ENCODE data around the gene BICD2. TPM values are rescaled to one million over a fixed set of nuclear protein-coding genes. Genes with fewer than 3 reads are reported as not detected.

BICD2 gene
- total and polyA plus RNA-seq, 2 of the 13 experiments (the other 11 are each of a cell fraction or from before 2014, with no cell fraction given), result 5.1 to 17.4 TPM

GRCh38 chr9:92664394-92665152 is 100.1 kb downstream of the BICD2 start:
- BruUV-seq (replicated peaks), result no TSS peak
- H3K4me2 ChIP-seq (ENCODE audit: low read depth, low read length), result no peak overlapping the region
- CTCF ChIA-PET (ENCODE audit: low intra/inter-chr PET ratio, low total read pairs), result no interaction called here
- WGBS (ENCODE audit: low lambda C conversion rate), result 90% methylated on average over 9 of the region's 13 CpGs
- no peak overlapping the region for H3K9ac ChIP-seq (ENCODE audit: insufficient read depth, low read depth, low read length)
- peaks cover 4% of the 10 kb centered on the region; the same call in 1 of the 2 replicates for H4K20me1 ChIP-seq (ENCODE audit: insufficient read depth, low read length)
- ATAC-seq (no peak), FAIRE-seq (no peak), DNase-seq (ENCODE audit: low spot score) (no peak)
- H3K4me1 ChIP-seq (ENCODE audit: insufficient read depth, low read length), result peaks cover 34% of the 10 kb centered on the region
- peaks cover 55% of the 10 kb centered on the region for H3K79me2 ChIP-seq (ENCODE audit: insufficient read depth, low read length)
- in situ Hi-C loops (cut with HindIII; ENCODE audit: extremely low pct_ligation_motif_present, low pct_unique_long_range_greater_than_20kb) (no loop called here), intact Hi-C loops (cut with micrococcal nuclease; ENCODE audit: unreplicated experiment) (no loop called here)
- H3K27me3 ChIP-seq (ENCODE audit: control insufficient read depth in 1 of 2, insufficient read depth in 2 of 2, low read length in 2 of 2), result no peaks in the 10 kb centered on the region
- TF ChIP-seq ZNF207 (IDR thresholded peaks at IDR 0.05; ENCODE audit: borderline replicate concordance) (no peak), ZNF883 (CRISPR knock-in tag; IDR thresholded peaks at IDR 0.05; ENCODE audit: not compliant biosample characterization) (no peak), MIER3 (CRISPR knock-in tag; IDR thresholded peaks at IDR 0.05; ENCODE audit: borderline replicate concordance) (no peak), ZSCAN5A (CRISPR knock-in tag; IDR thresholded peaks at IDR 0.05; ENCODE audit: borderline replicate concordance) (no peak), ZNF264 (CRISPR knock-in tag; IDR thresholded peaks at IDR 0.05) (no peak), CBX1 (IDR thresholded peaks at IDR 0.05; ENCODE audit: low read depth) (no peak), ZFX (CRISPR knock-in tag; IDR thresholded peaks at IDR 0.05; ENCODE audit: low read depth) (no peak)
- POLR2A ChIA-PET, result no interaction called here
- no peaks in the 10 kb centered on the region for H3K9me3 ChIP-seq (ENCODE audit: low read length)
- H3K27ac ChIP-seq (ENCODE audit: extremely low read length, insufficient read depth, low read length), result no peak overlapping the region
- H2AFZ ChIP-seq (ENCODE audit: low read length), result no peak overlapping the region
- no peak overlapping the region for H3K4me3 ChIP-seq (replicated peaks in 1 of 3; ENCODE audit: insufficient read depth in 1 of 3, low read depth in 2 of 3, low read length in 3 of 3)
- peaks cover 2 to 12% of the 10 kb centered on the region in 2 experiments; a peak in 2 of 5 replicates for H3K36me3 ChIP-seq (replicated peaks in 1 of 2; ENCODE audit: control insufficient read depth in 1 of 2, insufficient read depth in 2 of 2, low read length in 2 of 2)

All from HepG2 (cell line).